ELR (cell line): Measurements from ENCODE around the gene ARHGEF33.

Experiments
- DNase-seq: peaks from one replicate; pipeline ENCODE4 v3.0.0-alpha.2; 2015; ENCODE audit warnings: low read depth

The ARHGEF33 gene

GRCh38 chr2:38889575-38889974 lies at the start of gene ARHGEF33:
TSS of gene ARHGEF33 (plus strand) at chr2:38889875. CDS start at chr2:38919448, 29,573 bp downstream.
- no peak for DNase-seq

DNA sequence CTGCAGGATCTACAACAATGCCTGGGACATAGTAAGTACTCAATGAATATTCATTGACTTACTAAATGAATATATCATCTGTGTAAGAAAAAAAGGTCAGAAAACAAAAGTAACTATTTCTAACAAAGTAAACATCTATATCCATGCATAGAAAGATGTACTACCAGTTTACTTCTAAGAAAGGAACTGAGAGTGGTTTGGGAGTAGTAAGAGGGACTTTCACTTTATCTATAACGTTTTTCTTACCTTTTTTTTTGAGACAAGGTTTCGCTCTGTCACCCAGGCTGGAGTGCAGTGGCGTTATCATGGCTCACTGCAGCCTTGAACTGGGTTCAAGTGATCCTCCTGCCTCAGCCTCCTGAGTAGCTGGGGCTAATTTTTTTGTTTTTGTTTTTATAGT lies 39.6 kb upstream of the ARHGEF33 start:
- DNase-seq: no peak

GRCh38 chr2:38856165-38856564 lies 33.5 kb upstream of the ARHGEF33 start:
- DNase-seq: peak; percentile 25

DNA sequence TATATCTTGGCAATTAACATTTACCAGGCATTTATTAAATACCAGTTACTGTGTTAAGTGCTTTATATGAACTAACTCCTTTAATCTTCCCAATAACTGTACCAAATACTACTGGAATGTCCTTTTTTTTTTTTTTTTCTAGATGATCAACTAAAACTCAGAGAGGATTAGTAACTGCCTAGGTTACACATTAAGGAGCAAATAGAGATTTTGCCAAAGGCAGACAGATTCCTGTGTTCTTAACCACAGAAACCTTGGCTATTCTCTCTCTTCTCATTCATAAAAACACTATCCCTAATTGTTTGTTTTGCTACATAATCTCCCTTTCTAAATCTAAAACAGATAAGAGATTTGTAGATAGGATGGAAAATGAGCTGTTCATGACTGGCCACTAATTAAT lies 27.2 kb upstream of the ARHGEF33 start:
- no peak for DNase-seq

DNA sequence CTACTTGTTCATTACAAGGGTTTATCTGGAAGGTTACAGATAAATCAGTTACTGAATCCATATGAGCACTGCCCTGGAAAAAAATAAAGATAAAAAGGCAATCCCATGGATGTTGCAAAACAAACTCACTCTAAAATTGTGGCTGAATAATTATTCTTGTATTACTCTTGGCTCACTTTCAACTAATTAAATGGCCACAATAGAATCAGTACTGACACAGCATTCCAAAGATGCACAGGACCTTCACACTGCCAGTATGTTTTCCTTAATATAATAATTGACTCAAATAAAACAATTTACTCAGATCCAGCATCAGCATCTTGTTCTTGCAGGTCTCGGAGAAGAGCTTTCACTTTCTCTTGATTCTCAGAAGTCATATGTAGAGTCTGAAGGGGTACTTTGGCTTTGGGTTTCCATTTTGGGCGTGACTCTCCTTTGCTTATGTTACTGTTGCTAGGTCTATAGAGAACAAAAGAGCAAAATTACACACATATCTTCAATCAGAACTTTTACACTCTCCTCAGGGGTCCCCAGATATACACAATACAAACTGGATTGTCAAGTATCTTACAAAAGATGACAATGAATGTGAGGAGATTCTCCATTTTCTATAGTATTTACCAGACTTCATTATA lies 26.5 kb upstream of the ARHGEF33 start:
- DNase-seq: no peak

- DNase-seq: peak; percentile 67
Measured at GRCh38 chr2:38866773-38867443, 22.8 kb upstream of the ARHGEF33 start.

DNA sequence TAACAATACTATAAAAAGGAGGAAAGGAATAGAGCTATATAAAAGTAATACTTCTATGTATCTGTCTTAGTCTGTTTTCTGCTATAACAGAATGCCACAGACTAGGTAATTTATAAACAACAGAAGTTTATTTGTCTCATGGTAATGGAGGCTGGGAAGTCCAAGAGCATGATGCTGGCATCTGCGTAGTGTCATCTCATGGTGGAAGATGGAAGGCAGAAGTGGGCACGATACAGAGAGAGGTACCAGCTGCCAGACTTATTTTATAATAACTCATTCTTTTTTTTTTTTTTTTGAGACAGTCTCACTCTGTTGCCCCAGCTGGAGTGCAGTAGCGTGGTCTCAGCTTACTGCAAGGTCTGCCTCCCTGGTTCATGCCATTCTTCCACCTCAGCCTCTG lies 18.2 kb upstream of the ARHGEF33 start:
- DNase-seq: no peak

DNA sequence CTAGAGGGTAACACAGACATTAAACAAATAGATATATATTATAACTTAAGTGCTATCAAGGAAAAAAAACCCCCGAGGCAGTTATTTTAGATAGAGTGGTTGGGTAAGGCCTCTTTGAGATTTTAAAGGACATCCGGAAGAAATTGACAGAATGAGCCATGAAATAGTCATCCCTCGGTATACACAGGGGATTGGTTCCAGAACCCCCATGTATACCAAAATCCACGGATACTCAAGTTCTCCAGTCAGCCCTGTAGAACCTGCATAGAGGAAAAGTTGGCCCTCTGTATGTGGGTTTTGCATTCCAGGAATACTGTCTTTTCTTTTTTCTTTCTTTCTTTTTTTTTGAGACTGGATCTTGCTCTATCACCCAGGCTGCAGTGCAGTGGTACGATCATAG lies 15.9 kb upstream of the ARHGEF33 start:
- DNase-seq: no peak

DNA sequence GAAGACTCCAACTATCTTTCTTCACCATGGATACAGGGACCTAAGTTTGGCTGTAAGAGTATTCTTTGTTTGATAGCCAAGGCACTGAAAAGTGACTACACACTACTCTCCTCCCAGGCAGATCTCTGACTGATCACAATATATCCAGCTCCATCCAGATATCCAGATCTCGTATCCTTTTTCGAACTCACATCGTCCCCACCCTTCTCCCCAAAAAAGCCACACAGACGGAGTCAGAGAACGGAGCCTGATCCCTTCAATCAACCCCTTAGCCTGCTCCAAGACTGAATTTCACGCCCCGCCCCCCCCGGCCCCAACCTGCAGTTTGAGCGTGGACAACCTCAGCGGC lies 14.5 kb upstream of the ARHGEF33 start:
- DNase-seq: no peak

DNA sequence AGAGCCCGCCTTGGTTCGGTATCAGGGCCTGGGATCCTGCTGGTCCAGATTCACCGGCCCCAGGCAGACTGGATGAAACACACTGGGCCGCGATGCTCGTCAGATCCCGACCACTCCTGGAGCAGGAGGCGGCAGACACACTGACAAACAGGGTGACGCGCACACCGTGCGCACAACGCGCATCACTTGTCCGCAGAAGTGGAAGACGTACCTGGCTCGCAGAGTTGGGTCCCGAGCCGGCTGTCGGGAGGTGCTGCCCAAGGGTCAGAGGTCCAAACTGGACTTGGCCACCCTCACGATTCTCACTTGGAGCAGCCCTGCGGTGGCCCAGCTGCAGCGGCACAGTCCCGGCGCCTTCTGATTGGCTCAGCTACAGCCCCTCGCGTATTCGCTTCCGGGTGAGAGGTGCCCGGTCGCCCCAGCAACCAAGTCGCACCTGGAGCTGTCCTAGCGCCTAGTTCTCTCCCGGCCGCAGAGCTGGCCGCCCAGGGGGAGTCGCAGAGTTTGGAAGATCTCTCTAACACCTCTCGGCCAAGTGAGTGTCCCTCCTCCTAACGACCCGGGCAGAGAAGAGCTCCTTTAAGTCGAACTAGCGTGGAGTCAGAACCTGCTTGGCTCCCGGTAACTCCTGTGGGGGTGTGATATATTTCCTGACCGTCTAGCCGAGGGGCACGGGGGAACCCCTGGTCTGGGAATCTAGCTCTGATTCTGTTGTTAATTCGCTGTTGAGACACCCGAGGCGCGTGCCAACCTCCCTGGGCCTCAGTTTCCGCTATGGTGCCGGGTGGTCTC lies 13.9 kb upstream of the ARHGEF33 start, which contains the start of the genes DHX57 and MORN2:
DHX57 (minus strand) TSS at position 359 of the 792 bp plus-strand sequence. CDS start 7,529 bp downstream, outside the sequence.
MORN2 (plus strand) TSS at position 401 of the 792 bp plus-strand sequence.
- peak; percentile 86 for DNase-seq

GRCh38 chr2:38876407-38876806 lies 13.3 kb upstream of the ARHGEF33 start:
- peak; percentile 11 for DNase-seq

- no peak for DNase-seq
Measured at GRCh38 chr2:38886063-38886462, 3.6 kb upstream of the ARHGEF33 start.

DNA sequence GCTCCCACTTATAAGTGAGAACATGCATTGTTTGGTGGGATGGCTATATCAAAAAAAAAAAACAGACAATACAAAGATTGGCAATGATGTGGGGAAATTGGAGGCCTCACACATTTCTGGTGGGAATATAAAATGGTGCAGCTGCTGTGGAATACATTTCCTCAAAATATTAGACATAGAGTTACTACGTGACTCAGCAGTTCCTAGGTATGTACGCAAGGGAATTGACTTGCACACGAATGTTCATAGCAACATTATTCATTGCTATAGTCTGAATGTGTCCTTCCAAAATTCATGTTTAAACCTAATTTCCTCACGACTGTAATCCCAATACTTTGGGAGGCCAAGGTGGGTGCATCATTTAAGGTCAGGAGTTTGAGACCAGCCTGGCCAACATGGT lies 2.3 kb upstream of the ARHGEF33 start:
- DNase-seq: no peak

GRCh38 chr2:38887902-38888554 lies 1.6 kb upstream of the ARHGEF33 start:
- DNase-seq: no peak

DNA sequence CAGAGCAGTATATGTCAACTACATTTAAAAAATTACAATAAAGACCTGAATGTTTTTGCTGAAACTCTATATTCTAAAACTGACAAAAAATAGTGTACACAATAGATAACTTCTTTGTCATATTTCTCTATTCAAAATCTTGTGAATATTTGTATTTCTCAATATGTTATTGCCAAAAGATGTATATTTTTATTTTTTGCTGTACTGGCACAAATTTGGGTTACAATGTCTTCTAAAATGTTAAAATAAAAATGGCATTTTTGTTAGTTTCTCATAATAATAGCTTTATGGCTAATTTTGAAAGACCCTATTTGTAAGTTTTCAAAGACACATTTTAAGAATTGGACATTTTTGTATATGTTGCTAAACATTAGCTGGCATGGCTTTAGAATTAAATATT lies 630 bp upstream of the ARHGEF33 start:
- no peak for DNase-seq

DNA sequence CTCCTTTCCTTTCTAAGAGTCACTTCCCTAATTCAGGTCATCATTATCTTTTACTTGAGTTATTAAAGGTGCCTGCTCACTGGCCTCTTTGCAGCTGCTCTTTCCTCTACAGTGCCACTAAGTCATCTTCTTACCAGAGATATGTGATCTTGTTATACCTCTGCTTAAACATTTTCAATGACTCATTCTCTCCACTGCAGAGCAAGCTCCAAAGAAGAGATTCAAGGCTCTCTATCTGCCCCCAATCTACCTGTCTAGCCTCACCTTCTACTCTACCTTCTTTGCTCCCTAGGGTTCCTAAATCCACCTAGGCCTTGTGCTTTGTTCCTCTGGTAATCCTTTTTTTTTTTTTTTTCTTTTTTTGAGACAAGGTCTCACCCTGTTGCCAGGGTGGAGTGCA lies 3.1 kb downstream of the ARHGEF33 start:
- peak; percentile 10 for DNase-seq

GRCh38 chr2:38898256-38898655 lies 8.6 kb downstream of the ARHGEF33 start:
- DNase-seq: peak; percentile 41

GRCh38 chr2:38900726-38901125 lies 11.1 kb downstream of the ARHGEF33 start:
- no peak for DNase-seq

GRCh38 chr2:38905251-38905650 lies 15.6 kb downstream of the ARHGEF33 start:
- no peak for DNase-seq

DNA sequence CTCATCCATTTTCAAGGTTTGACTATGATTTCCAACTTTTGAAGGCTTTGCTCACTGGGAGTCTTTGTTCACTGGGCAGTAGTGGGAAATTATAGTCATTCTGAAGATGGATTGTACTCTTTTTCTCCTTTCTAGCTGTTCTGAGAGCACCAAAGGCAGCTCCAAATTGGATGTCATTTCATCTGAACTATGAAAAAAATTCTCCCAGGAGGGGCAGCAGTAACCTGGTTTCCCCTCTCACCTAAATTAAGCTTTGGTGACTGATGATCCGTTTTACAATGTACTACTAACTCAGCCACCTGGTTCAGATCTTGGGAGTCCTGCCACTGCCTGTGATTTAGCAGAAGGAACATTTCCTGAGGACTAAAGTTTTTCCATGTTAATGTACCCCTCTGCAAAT lies 17.6 kb downstream of the ARHGEF33 start:
- no peak for DNase-seq

DNA sequence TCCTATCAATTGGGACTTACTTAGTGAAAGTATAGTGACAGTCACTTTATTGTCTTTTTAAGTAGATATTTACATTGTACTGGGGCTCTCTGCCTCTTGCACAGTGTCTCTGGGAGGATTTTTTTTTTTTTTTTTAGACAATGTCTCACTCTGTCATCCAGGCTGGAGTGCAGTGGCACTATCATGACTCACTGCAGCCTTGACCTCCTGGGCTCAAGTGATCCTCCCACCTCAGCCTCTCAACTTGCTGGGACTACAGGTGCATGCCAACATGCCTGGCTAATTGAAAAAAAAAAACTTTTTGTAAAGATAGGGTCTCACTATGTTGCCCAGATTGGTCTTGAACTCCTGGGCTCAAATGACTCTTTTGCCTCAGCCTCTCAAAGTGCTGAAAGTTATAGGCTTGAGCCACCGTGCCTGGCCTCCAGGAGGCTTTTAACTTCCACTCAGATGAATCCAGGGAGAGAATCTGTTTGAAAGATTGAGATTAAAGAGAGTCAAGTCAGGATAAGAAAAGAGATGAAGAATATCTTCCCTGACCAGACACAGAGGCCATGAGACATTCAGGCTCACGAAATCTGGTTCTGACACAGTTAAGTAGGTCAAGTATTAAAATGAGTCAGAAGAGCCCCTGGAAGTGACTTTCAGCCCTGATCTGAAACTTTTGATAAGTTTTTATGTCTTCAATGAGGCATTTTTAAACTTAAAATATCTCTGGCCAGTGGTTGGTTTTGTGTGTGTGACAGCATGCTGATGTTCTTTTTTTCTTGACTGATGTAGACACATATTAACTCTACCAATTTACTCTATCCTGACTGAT lies 18.3 kb downstream of the ARHGEF33 start:
- peak; percentile 8 for DNase-seq

GRCh38 chr2:38909872-38910271 lies 20.2 kb downstream of the ARHGEF33 start:
- no peak for DNase-seq
